Immature natural killer cell (primary cell): ENCODE results near the gene POLN. TPM values are rescaled to one million over a fixed set of nuclear protein-coding genes. Genes with fewer than 3 reads are reported as not detected.

ENCODE experiments used
- DNase-seq, 3 donors: peaks; one replicate each; pipeline ENCODE4 v3.0.0; 2022; ENCODE audit warnings: mixed read lengths in 1 of 3
- H3K27ac Mint-ChIP-seq, 6 donors: one replicate each; pipeline ENCODE4 v1.8.0; 2020; ENCODE audit warnings: mixed read lengths in 6 of 6, mild to moderate bottlenecking in 5 of 6, inconsistent platforms in 4 of 6, moderate library complexity in 3 of 6
- H3K27me3 Mint-ChIP-seq, 3 donors: one replicate each; pipeline ENCODE4 v1.8.0; 2020 to 2021; ENCODE audit warnings: low read depth in 3 of 3, mild to moderate bottlenecking in 3 of 3, mixed read lengths in 3 of 3, moderate library complexity in 3 of 3, inconsistent platforms in 1 of 3
- H3K36me3 Mint-ChIP-seq, 3 donors: one replicate each; pipeline ENCODE4 v1.8.0; 2020; ENCODE audit warnings: mixed read lengths in 3 of 3, inconsistent platforms in 2 of 3, mild to moderate bottlenecking in 2 of 3
- H3K4me1 Mint-ChIP-seq, 2 donors: one replicate each; pipeline ENCODE4 v1.8.0; 2020; ENCODE audit warnings: inconsistent platforms in 2 of 2, mild to moderate bottlenecking in 2 of 2, mixed read lengths in 2 of 2, moderate library complexity in 1 of 2
- H3K4me3 Mint-ChIP-seq, 5 donors: one replicate each; pipeline ENCODE4 v1.8.0; 2020; ENCODE audit warnings: mild to moderate bottlenecking in 5 of 5, mixed read lengths in 5 of 5, inconsistent platforms in 3 of 5, moderate library complexity in 3 of 5
- H3K9me3 Mint-ChIP-seq, 6 donors: one replicate each; pipeline ENCODE4 v1.8.0; 2020; ENCODE audit warnings: mild to moderate bottlenecking in 6 of 6, mixed read lengths in 6 of 6, inconsistent platforms in 4 of 6, moderate library complexity in 3 of 6
- polyA plus RNA-seq, 3 donors: library from polyadenylated mRNA; unstranded; fragments of 300-500 nt; fragmentation: Illumina TruSeq; gene quantifications; one replicate each; pipeline ENCODE4 v1.2.3, GENCODE V29; 2021

POLN gene
- polyA plus RNA-seq, 3 donors from 2014 or later = 0.41 to 1.6 TPM; not detected in 1

DNA sequence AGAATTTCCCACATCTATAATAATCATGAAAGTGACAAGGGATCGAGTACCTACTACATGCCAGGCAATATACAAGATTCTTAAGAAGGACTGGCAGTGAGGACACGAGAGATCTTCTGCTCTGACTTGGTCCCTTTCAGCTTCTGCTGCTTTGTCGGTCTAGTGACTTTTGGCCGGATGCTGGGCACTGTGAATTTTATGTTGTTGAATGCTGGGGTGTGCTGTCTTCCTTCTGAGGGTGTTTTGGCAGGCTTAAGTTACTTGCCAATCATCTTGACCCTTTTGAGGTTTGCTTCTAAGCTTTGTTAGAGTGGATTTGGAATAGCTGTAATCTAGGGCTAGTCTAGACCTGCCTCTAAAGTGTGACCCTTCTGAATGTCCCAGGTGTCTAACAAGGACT is 159.3 kb downstream of the POLN start:
- no peak for DNase-seq
- Mint-ChIP-seq H3K27ac (no peak overlapping the region), H3K27me3 (peaks cover 0 to 6% (median 0%) of the 10 kb centered on the region in 3 donors), H3K4me1 (no peaks in the 10 kb centered on the region), H3K9me3 (no peaks in the 10 kb centered on the region), H3K36me3 (peaks cover 0 to 2% (median 0%) of the 10 kb centered on the region in 3 donors), H3K4me3 (no peak overlapping the region)

DNA sequence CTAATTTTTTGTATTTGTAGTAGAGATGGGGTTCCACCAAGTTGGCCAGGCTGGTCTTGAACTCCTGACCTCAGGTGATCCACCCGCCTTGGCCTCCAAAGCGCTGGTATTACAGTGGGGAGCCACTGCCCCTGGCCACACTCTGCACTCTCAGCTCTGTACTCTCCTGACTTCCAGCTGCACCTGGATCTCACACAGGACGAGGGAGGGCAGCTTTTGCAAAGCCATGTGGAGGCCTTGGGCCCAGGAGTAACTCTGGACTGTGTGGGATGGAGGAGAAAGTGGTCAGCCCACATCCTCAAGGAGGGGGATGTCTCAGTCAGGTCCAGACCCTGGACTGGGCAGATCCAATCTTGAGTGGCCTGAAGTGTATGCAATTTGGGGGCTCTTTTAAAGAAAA is 159.8 kb downstream of the POLN start:
- Mint-ChIP-seq H3K27me3 (peaks cover 0 to 6% (median 0%) of the 10 kb centered on the region in 3 donors), H3K36me3 (no peaks in the 10 kb centered on the region), H3K4me3 (no peak overlapping the region), H3K27ac (no peak overlapping the region), H3K9me3 (no peaks in the 10 kb centered on the region), H3K4me1 (no peaks in the 10 kb centered on the region)
- DNase-seq = no peak

GRCh38 chr4:2081540-2081939 is 160.4 kb downstream of the POLN start:
- H3K4me1 Mint-ChIP-seq = no peaks in the 10 kb centered on the region
- peaks cover 0 to 6% (median 0%) of the 10 kb centered on the region in 3 donors for H3K27me3 Mint-ChIP-seq
- no peaks in the 10 kb centered on the region for H3K36me3 Mint-ChIP-seq
- no peaks in the 10 kb centered on the region for H3K9me3 Mint-ChIP-seq
- no peak overlapping the region for H3K4me3 Mint-ChIP-seq
- no peak for DNase-seq
- H3K27ac Mint-ChIP-seq = no peak overlapping the region

DNA sequence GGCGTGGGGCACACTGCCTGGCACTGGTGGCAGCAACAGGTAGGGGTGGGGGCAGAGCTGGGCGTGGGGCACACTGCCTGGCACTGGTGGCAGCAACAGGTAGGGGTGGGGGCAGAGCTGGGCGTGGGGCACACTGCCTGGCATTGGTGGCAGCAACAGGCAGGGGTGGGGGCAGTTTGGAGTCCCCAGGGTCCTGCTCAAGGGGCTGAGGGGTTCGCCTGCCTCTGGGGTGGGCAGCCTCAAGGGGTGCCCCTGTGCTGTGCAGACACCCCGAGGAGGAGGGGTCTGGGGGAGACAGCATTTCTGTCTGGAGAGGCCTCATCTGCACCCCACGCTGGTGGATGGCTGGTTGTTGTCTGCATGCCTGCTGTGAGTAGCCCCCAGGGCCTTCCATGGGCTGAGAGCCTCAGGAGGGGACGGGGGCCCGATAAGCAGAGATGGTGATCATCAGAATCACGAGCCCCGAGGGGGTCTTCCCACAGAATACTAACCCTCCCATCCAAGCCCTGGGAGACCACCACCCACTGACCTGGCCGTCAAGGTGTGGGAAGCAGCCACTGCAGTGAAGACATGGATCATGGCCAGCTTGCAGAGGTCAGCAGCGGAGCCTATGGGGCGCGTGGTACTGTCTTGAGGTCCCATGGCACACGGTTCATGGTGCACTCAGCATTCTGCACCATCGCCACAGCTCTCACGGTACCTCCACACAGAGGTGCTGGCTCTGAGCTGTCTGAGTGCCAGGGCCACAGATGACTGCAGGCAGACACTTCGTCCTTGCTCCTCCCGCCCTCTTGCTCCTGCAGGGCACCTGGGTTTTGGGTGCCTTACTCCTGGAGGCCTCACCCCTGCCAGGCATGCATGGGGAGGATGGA is 161.3 kb downstream of the POLN start:
- DNase-seq = no peak
- H3K4me3 Mint-ChIP-seq = no peak overlapping the region
- no peaks in the 10 kb centered on the region for H3K4me1 Mint-ChIP-seq
- no peaks in the 10 kb centered on the region for H3K9me3 Mint-ChIP-seq
- H3K36me3 Mint-ChIP-seq = no peaks in the 10 kb centered on the region
- H3K27me3 Mint-ChIP-seq = peaks cover 0 to 3% (median 0%) of the 10 kb centered on the region in 3 donors
- no peak overlapping the region for H3K27ac Mint-ChIP-seq

DNA sequence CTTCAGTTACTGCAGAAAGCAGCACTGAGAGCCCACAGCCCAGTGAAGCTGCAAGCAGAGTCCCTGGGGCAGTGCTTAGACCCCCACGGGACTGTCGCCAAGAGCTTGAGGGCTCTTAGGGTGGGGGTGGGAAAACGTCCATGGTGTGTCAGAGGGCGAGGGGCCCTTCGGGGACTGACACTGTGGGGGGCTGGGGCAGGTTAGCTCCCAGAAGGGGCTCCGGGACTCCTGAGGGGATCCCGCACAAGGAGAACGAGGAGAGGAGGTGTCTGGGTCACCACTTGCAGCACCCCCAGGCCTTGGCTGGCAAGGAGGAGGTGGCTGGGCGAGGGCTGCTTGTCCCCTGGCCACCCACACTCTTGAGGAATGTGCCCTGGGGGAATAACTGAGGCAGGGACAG is 162.0 kb downstream of the POLN start:
- H3K4me1 Mint-ChIP-seq = no peaks in the 10 kb centered on the region
- no peaks in the 10 kb centered on the region for H3K36me3 Mint-ChIP-seq
- no peak overlapping the region for H3K4me3 Mint-ChIP-seq
- no peaks in the 10 kb centered on the region for H3K9me3 Mint-ChIP-seq
- H3K27ac Mint-ChIP-seq = no peak overlapping the region
- DNase-seq = no peak
- H3K27me3 Mint-ChIP-seq = peaks cover 0 to 3% (median 0%) of the 10 kb centered on the region in 3 donors

DNA sequence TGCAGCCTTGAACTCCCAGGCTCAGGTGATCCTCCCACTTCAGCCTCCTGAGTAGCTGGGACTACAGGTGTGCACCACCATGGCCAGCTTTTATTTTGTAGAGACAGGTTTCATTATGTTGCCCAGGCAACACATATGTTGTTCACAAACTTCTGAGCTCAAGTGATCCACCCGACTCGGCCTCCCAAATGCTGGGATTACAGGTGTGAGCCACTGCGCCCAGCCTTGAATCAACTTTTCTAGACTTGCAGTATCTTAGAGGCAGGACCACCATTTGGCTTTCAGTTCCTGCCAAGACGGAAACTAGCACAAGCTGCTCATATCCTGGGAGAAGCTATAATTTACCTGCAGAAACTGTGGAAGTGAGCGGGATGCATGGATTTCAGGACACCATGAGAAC is 162.9 kb downstream of the POLN start:
- no peak for DNase-seq

GRCh38 chr4:2078584-2078983 is 163.3 kb downstream of the POLN start:
- H3K27me3 Mint-ChIP-seq = peaks cover 0 to 3% (median 0%) of the 10 kb centered on the region in 3 donors
- H3K4me3 Mint-ChIP-seq = no peak overlapping the region
- H3K27ac Mint-ChIP-seq = no peak overlapping the region
- no peaks in the 10 kb centered on the region for H3K9me3 Mint-ChIP-seq
- DNase-seq = no peak
- H3K4me1 Mint-ChIP-seq = no peaks in the 10 kb centered on the region
- no peaks in the 10 kb centered on the region for H3K36me3 Mint-ChIP-seq

More for the DNA sequence above, 162.9 kb downstream of the POLN start:
- H3K4me3 Mint-ChIP-seq = no peak overlapping the region
- no peaks in the 10 kb centered on the region for H3K9me3 Mint-ChIP-seq
- no peaks in the 10 kb centered on the region for H3K36me3 Mint-ChIP-seq
- no peaks in the 10 kb centered on the region for H3K4me1 Mint-ChIP-seq
- peaks cover 0 to 3% (median 0%) of the 10 kb centered on the region in 3 donors for H3K27me3 Mint-ChIP-seq
- H3K27ac Mint-ChIP-seq = no peak overlapping the region

DNA sequence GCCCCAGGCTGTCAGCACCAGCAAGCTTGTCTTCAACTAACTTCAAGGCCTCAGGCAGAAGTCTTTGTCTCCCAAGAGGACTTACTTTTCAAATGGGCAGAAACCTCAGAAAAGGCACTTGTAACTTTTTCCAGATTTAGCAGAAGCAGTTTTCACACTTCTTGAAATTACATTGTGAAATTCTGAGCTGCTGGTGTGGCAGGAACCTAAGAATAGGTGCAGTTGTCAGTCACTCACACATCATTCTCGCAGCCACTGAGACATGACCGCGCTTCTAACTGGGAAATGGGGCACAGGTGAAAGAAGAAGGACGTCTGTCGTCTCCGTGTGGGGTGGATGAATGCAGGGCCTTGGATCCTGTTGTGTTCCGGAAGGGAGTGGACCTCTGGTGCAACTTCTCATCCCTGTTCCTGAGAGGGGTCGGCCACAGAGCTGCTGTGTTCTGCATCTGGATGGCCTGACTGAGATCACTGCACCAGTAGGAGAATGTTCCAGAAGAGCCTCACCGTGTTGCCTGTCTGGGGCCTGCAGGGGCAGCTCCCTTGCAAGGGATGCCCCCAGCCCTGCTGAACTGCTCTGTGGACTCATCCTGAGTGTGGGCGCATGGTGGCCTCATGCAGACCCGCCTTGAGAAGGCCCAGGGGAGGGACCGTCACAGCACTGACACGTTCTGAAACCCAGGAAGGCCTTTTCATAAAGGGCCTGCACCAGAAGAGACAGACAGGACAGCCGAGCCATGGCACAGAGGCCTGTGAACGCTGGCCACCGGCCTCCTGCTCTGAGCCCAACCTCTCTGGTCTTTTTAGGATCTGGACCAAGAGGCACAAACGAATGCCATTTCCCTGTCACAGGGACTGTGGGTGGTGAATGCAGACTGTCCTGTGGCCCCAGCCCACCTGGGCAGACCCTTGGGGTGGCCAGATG is 164.1 kb downstream of the POLN start:
- H3K36me3 Mint-ChIP-seq = no peaks in the 10 kb centered on the region
- no peaks in the 10 kb centered on the region for H3K9me3 Mint-ChIP-seq
- no peaks in the 10 kb centered on the region for H3K27me3 Mint-ChIP-seq
- no peak overlapping the region for H3K4me3 Mint-ChIP-seq
- DNase-seq = no peak
- H3K27ac Mint-ChIP-seq = no peak overlapping the region
- H3K4me1 Mint-ChIP-seq = no peaks in the 10 kb centered on the region

DNA sequence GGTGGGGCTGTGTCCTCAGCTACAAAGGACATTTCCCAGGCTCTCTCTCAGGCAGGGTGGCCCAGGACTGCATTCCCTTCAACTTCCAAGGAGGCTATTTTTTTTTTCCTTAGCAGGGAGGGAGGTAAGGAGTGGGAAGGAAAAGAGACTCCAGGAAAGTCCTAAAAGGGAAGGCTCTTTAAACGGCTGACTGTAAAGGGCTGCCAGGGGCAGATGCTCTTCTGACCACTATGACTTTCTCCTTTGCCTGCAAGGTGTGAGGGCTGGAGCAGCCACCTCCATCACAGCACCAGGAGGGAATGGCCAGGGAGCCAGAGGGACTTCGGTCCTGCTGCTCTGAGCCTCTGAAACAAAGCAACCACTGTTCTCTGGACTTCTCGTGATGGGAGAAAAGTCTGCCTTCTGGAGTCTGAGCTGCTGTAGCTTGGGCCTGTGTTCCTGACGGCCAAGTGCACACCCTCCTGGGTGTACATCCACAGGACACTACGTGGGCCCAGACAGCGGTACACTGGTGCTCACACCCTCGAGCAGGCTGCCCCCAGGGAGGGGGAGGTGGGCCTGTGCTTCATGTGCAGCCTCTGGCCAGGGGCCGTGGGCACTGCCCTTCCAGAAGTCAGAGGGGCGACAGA is 164.9 kb downstream of the POLN start:
- Mint-ChIP-seq H3K36me3 (no peaks in the 10 kb centered on the region), H3K9me3 (no peaks in the 10 kb centered on the region), H3K27me3 (no peaks in the 10 kb centered on the region), H3K27ac (no peak overlapping the region), H3K4me3 (no peak overlapping the region), H3K4me1 (no peaks in the 10 kb centered on the region)
- no peak for DNase-seq

GRCh38 chr4:2075987-2076907 is 165.7 kb downstream of the POLN start:
- no peak overlapping the region for H3K27ac Mint-ChIP-seq
- no peaks in the 10 kb centered on the region for H3K4me1 Mint-ChIP-seq
- H3K9me3 Mint-ChIP-seq = no peaks in the 10 kb centered on the region
- no peaks in the 10 kb centered on the region for H3K36me3 Mint-ChIP-seq
- no peaks in the 10 kb centered on the region for H3K27me3 Mint-ChIP-seq
- no peak overlapping the region for H3K4me3 Mint-ChIP-seq
- DNase-seq = no peak

- Mint-ChIP-seq H3K4me3 (no peak overlapping the region), H3K4me1 (no peaks in the 10 kb centered on the region)
Observed at GRCh38 chr4:2075171-2075986, 166.5 kb downstream of the POLN start.

DNA sequence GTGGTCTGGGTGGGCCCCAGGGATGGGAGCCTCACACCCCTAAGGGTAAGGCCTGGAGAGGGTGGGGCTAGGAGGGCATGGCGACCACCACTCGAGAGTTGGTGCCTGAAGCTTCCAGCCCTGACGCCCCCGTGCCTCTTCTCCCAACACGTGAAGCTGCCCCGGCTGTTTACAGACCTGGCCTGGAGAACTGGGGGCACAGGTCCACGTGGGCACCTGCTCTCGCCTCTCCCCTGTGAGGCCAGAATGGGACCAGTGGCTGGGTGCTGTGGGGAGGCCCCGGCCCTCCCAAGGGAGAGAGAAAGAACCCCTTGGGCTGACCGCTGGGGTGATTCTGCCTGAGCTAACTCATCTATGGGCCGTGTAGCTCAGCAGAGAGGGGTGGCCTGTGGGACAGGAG is 167.3 kb downstream of the POLN start:
- H3K27me3 Mint-ChIP-seq = no peaks in the 10 kb centered on the region
- H3K4me3 Mint-ChIP-seq = no peak overlapping the region
- H3K36me3 Mint-ChIP-seq = no peaks in the 10 kb centered on the region
- H3K27ac Mint-ChIP-seq = no peak overlapping the region
- DNase-seq = no peak
- H3K9me3 Mint-ChIP-seq = no peaks in the 10 kb centered on the region
- no peaks in the 10 kb centered on the region for H3K4me1 Mint-ChIP-seq

More at GRCh38 chr4:2075171-2075986, 166.5 kb downstream of the POLN start:
- no peak for DNase-seq
- H3K27ac Mint-ChIP-seq = no peak overlapping the region
- no peaks in the 10 kb centered on the region for H3K27me3 Mint-ChIP-seq
- no peaks in the 10 kb centered on the region for H3K9me3 Mint-ChIP-seq
- no peaks in the 10 kb centered on the region for H3K36me3 Mint-ChIP-seq
